AG04450 (cell line): ENCODE results near the gene KCTD16. TPM values are rescaled to one million over a fixed set of nuclear protein-coding genes. Genes with fewer than 3 reads are reported as not detected.

Experiments used
- CTCF ChIA-PET: fragments of 300-600, 350-600 bp; formaldehyde crosslinking; extraction: SDS; loops from one replicate; lab custom pipeline; 2022; ENCODE audit warnings: antibody characterized with exemption, inconsistent platforms; lab: Charles Lee
- POLR2A ChIA-PET: fragments of 350-600 bp; formaldehyde crosslinking; extraction: SDS; loops from one replicate; lab custom pipeline; 2021; ENCODE audit warnings: antibody characterized with exemption, inconsistent platforms; lab: Yijun Ruan, JAX
- DNase-seq: peaks from one replicate; pipeline ENCODE4 v3.0.0-alpha.2; 2011; ENCODE audit warnings: low read depth, low spot score
- H3K27ac ChIP-seq: one replicate; pipeline ENCODE4 v1.5.1; 2012; ENCODE audit warnings: low read depth, low read length, control low read depth
- H3K27me3 ChIP-seq: one replicate; pipeline ENCODE4 v1.6.0; 2012; ENCODE audit warnings: low read length; ENCODE audit not compliant: control insufficient read depth, insufficient read depth
- H3K4me3 ChIP-seq: 2 replicates; pipeline ENCODE4 v1.5.1; 2011; ENCODE audit warnings: mild to moderate bottlenecking, low read depth, low read length, control low read depth
- H3K9me3 ChIP-seq: 2 replicates; pipeline ENCODE4 v1.5.1; 2012; ENCODE audit warnings: low read length; ENCODE audit not compliant: control insufficient read depth, insufficient read depth
- polyA plus RNA-seq: library from polyadenylated mRNA; depleted of rRNA; stranded (reverse); fragments of >200 nt; gene quantifications from 2 replicates; pipeline ENCODE4 v1.2.3, GENCODE V29; 2011
- TF ChIP-seq, protein P1 (sequence below): IDR thresholded peaks from 2 replicates; pipeline ENCODE4 v1.5.1; 2011; ENCODE audit warnings: low read depth, low read length, control low read depth, inconsistent platforms

The KCTD16 gene
- polyA plus RNA-seq, 1 experiment = 0.38 TPM

DNA sequence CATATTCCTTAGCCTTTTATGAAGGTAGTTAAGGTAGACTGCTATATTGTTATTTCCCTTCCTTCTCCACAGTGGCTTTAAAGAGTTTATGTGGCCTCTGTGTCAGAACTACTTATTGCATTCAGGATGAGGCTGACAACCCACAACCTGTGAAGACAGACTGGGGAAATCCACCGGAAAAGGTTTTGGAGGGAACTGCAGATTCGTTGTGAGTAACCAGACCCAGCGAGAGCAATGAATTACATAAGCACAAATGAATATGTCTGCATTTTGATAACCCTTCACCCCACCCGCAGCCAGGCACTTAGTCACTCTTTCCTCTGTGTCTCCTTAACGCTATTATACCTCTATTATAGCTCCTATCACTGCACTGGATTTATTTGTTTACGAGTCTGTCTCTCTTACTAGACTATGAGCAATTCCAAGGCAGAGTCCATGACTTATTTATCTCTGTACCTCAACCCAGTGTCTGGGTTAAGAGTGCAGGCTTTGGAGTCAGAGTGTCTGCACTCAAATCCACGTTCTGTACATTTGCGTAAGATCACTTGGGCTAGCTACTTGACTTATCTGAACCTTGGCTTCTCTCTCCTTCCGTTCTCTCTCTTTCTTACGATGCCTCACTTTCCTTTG, 19.2 kb downstream of the KCTD16 start:
- Histone ChIP-seq H3K27me3 (no peaks in the 10 kb centered on the region), H3K27ac (no peak overlapping the region), H3K9me3 (no peaks in the 10 kb centered on the region), H3K4me3 (no peak overlapping the region)
- POLR2A ChIA-PET = no interaction called here
- TF ChIP-seq, protein P1, sequence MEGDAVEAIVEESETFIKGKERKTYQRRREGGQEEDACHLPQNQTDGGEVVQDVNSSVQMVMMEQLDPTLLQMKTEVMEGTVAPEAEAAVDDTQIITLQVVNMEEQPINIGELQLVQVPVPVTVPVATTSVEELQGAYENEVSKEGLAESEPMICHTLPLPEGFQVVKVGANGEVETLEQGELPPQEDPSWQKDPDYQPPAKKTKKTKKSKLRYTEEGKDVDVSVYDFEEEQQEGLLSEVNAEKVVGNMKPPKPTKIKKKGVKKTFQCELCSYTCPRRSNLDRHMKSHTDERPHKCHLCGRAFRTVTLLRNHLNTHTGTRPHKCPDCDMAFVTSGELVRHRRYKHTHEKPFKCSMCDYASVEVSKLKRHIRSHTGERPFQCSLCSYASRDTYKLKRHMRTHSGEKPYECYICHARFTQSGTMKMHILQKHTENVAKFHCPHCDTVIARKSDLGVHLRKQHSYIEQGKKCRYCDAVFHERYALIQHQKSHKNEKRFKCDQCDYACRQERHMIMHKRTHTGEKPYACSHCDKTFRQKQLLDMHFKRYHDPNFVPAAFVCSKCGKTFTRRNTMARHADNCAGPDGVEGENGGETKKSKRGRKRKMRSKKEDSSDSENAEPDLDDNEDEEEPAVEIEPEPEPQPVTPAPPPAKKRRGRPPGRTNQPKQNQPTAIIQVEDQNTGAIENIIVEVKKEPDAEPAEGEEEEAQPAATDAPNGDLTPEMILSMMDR = no peak
- no peak for DNase-seq
- CTCF ChIA-PET = interaction anchor here (0.6 to 1.8 kb wide), 3 partner anchors 14 to 1476 kb away, joined by 3 to 8 read pairs (median 4); no protein-coding TSS in a partner anchor

DNA sequence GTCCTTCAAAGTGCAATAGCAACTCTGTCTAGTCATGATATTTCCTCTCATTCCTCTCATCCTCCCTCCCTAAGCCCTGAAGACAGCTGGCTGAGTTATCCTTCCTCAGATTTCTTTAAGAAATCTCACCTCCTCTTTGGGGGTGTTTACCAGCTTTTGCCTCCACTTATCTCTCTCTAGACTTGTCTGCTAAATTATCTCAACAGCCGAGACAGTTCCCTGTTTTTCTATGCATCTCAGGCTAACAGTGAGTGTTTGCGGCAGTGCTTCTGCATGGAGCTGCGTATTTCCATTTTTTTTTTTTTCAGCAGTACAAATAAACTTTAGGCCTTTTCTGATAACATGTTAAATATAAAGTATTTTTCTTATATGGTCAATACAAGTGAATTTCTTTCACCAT, 20.9 kb downstream of the KCTD16 start:
- TF ChIP-seq, protein P1 = no peak
- POLR2A ChIA-PET = no interaction called here
- no peaks in the 10 kb centered on the region for H3K9me3 ChIP-seq
- DNase-seq = no peak
- H3K4me3 ChIP-seq = no peak overlapping the region
- H3K27me3 ChIP-seq = no peaks in the 10 kb centered on the region
- CTCF ChIA-PET = interaction anchor here (1.0 to 1.8 kb wide), 5 partner anchors 12 to 1914 kb away, joined by 3 to 8 read pairs (median 4); partner anchors contain the start of gene PLAC8L1
- H3K27ac ChIP-seq = no peak overlapping the region

DNA sequence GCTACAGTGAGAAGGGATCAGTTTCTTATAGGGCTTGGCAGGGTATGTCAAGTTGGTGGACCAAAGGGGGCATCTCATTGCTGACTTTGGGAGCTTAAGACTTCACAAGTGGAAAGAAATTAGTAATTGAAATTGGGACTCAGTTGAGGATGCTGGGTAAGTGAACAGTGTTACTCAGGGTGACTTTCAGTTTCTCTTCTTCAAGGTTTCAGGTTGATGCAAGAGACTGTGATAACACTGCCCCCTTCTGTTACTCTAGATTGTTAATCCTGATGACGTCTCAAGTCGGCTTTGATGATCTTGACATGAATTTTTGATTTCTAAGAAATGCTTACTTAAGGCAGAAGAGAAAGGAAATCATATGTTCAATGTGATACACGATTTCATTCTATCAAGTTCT, 21.3 kb downstream of the KCTD16 start:
- no peak for DNase-seq
- no peaks in the 10 kb centered on the region for H3K9me3 ChIP-seq
- no peaks in the 10 kb centered on the region for H3K27me3 ChIP-seq
- no peak overlapping the region; the same call in 1 of the 2 replicates for H3K4me3 ChIP-seq
- H3K27ac ChIP-seq = no peak overlapping the region
- CTCF ChIA-PET = interaction anchor here (1.0 to 1.5 kb wide), 4 partner anchors 203 to 1914 kb away, joined by 3 to 5 read pairs (median 4); partner anchors contain the start of gene PLAC8L1
- TF ChIP-seq, protein P1 = peak; percentile 60
- POLR2A ChIA-PET = no interaction called here

DNA sequence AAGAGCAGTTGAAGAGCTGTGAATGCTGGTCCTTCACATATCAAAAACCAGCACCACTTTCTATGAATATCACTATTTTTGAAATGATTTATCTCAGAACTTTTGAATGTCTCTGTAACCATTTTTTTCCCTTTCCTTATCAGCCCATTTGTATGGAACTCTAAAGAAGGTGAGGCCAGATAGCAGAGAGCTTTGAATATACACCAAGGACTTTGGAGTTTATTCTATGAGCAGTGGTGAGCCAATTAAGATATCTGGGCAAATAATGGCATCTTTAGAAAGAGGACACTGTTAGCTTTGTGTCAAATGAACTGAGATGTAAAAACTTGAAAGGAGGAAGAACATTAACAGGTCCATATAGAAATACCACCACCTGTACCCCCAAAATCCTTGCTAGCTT, 22.0 kb downstream of the KCTD16 start:
- DNase-seq = no peak
- ChIA-PET CTCF (interaction anchor here (1.2 to 1.5 kb wide), 3 partner anchors 204 to 1913 kb away, joined by 3 to 5 read pairs (median 4); partner anchors contain the start of gene PLAC8L1), POLR2A (no interaction called here)
- no peaks in the 10 kb centered on the region for H3K27me3 ChIP-seq
- H3K27ac ChIP-seq = no peak overlapping the region
- no peaks in the 10 kb centered on the region for H3K9me3 ChIP-seq
- no peak overlapping the region for H3K4me3 ChIP-seq
- TF ChIP-seq, protein P1 = no peak

DNA sequence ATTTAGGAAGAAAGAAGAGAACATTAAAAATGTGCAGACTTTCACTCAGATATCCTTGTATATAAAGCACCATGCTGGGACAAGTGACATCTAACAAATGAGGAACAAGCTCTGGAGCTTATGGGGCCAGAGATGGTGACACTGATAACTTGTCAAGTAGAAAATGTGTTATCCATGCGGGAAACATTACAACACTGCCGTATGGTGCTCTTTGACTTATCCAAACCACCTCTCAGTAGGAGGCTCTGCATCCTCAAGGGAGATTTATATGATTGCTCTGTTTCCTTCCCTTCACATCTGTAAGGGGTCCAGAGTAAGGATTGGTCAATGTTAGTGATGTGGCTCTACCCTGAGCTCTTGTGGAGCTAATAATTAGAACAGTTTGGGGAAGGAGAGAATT, 23.5 kb downstream of the KCTD16 start:
- no peak for DNase-seq
- Histone ChIP-seq H3K27me3 (no peaks in the 10 kb centered on the region), H3K9me3 (no peaks in the 10 kb centered on the region), H3K4me3 (no peak overlapping the region), H3K27ac (no peak overlapping the region)
- TF ChIP-seq, protein P1 = no peak
- ChIA-PET CTCF (interaction anchor here (1.1 to 1.7 kb wide), 2 partner anchors 10 to 1093 kb away, joined by 3 to 4 read pairs; no protein-coding TSS in a partner anchor), POLR2A (no interaction called here)
